HK-2 (cell line): ENCODE measurements around the gene FGF18.
"Not testable (repeated sequence)": the region's sequence is repeated elsewhere in the genome, so short reads cannot be mapped to it uniquely, and the experiment has no call there.

Experiments
- DNase-seq: peaks from one replicate; pipeline ENCODE4 v3.0.0-alpha.2; 2018; ENCODE audit not compliant: unreplicated experiment

The FGF18 gene

GRCh38 chr5:171496456-171496855 is 77.0 kb downstream of the FGF18 start:
- no peak for DNase-seq

GRCh38 chr5:171497494-171497893 is 78.0 kb downstream of the FGF18 start:
- not testable (repeated sequence) for DNase-seq

GRCh38 chr5:171498166-171498565 is 78.7 kb downstream of the FGF18 start:
- DNase-seq: no peak

- DNase-seq: no peak
Observed at GRCh38 chr5:171499611-171500010, 80.2 kb downstream of the FGF18 start.

- DNase-seq: no peak
Observed at GRCh38 chr5:171505473-171506043, 86.1 kb downstream of the FGF18 start.

- DNase-seq: no peak
Observed at GRCh38 chr5:171506951-171507350, 87.5 kb downstream of the FGF18 start.
